ENCODE measurements around the gene DRAP1.

- TF ChIP-seq POLR2A (IDR thresholded peaks at IDR 0.05) = no peak
- no peak for TF ChIP-seq CTCF (IDR thresholded peaks at IDR 0.05)
Observed at GRCh38 chr11:65883058-65883761, 36.0 kb upstream of the DRAP1 start.
